SK-N-SH treated with all-trans-retinoic acid at 6 μM for 48 hours (cell line): ENCODE data around the gene TRIM47.

Experiments
- ATAC-seq: fragments of 200-7000 bp; cut with Tn5 transposase; 3 replicates; pipeline ENCODE4 v1.9.1; 2020; ENCODE audit warnings: mild to moderate bottlenecking, moderate library complexity
- BACH2 ChIP-seq: fragments of 250-450 bp; sonication (Bioruptor Pico); IDR thresholded peaks from 2 replicates; pipeline ENCODE4 v1.9.0; 2021; ENCODE audit warnings: mild to moderate bottlenecking, borderline replicate concordance
- CREB5 ChIP-seq: fragments of 250-450 bp; sonication (Bioruptor Pico); IDR thresholded peaks from 2 replicates; pipeline ENCODE4 v1.5.1; 2020; ENCODE audit warnings: low read depth, mild to moderate bottlenecking, moderate library complexity
- CSDC2 ChIP-seq: fragments of 250-450 bp; sonication (Bioruptor Pico); IDR thresholded peaks from 2 replicates; pipeline ENCODE4 v1.5.0; 2020; ENCODE audit warnings: mild to moderate bottlenecking, moderate library complexity
- GLIS3 ChIP-seq: fragments of 250-450 bp; sonication (Bioruptor Pico); IDR thresholded peaks from 2 replicates; pipeline ENCODE4 v1.5.0; 2020; ENCODE audit warnings: mild to moderate bottlenecking, moderate library complexity
- ISL1 ChIP-seq: fragments of 250-450 bp; sonication (Bioruptor Pico); IDR thresholded peaks from 2 replicates; pipeline ENCODE4 v2.1.2; 2022; ENCODE audit warnings: mild to moderate bottlenecking, moderate library complexity
- PATZ1 ChIP-seq: fragments of 250-450 bp; sonication (Bioruptor Pico); IDR thresholded peaks from 2 replicates; pipeline ENCODE4 v1.8.0; 2020; ENCODE audit warnings: mild to moderate bottlenecking, moderate library complexity, borderline replicate concordance
- POU6F1 ChIP-seq: fragments of 250-450 bp; sonication (Bioruptor Pico); IDR thresholded peaks from 2 replicates; pipeline ENCODE4 v1.8.0; 2021; ENCODE audit warnings: low read depth, mild to moderate bottlenecking, moderate library complexity, borderline replicate concordance
- PPARA ChIP-seq: fragments of 250-450 bp; sonication (Bioruptor Pico); IDR thresholded peaks from 2 replicates; pipeline ENCODE4 v1.5.0; 2020; ENCODE audit warnings: mild to moderate bottlenecking, borderline replicate concordance
- RARB ChIP-seq: fragments of 250-450 bp; sonication (Bioruptor Pico); IDR thresholded peaks from 2 replicates; pipeline ENCODE4 v1.8.0; 2021; ENCODE audit warnings: mild to moderate bottlenecking, moderate library complexity
- TCF4 ChIP-seq: fragments of 250-450 bp; sonication (Bioruptor Pico); IDR thresholded peaks from 2 replicates; pipeline ENCODE4 v1.8.0; 2021; ENCODE audit warnings: mild to moderate bottlenecking, moderate library complexity, borderline replicate concordance
- TOX ChIP-seq: fragments of 250-450 bp; sonication (Bioruptor Pico); IDR thresholded peaks from 2 replicates; pipeline ENCODE4 v1.8.0; 2021; ENCODE audit warnings: mild to moderate bottlenecking, moderate library complexity, borderline replicate concordance
- ZC3H10 ChIP-seq: fragments of 250-450 bp; sonication (Bioruptor Pico); IDR thresholded peaks from 2 replicates; pipeline ENCODE4 v1.5.1; 2021; ENCODE audit warnings: mild to moderate bottlenecking, moderate library complexity
- ZNF565 ChIP-seq: fragments of 450-650 bp; formaldehyde crosslinking; conservative IDR thresholded peaks from 2 replicates; pipeline ENCODE4 v1.5.0; 2020; ENCODE audit warnings: low read depth, mild to moderate bottlenecking, moderate library complexity
- ZNF70 ChIP-seq: fragments of 450-650 bp; formaldehyde crosslinking; IDR thresholded peaks from 2 replicates; pipeline ENCODE4 v1.5.0; 2020; ENCODE audit warnings: mild to moderate bottlenecking, moderate library complexity
- ZNF8 ChIP-seq: fragments of 450-650 bp; formaldehyde crosslinking; IDR thresholded peaks from 2 replicates; pipeline ENCODE4 v1.5.0; 2020; ENCODE audit warnings: mild to moderate bottlenecking, moderate library complexity
- TF ChIP-seq, protein P1 (sequence below): fragments of 250-450 bp; sonication (Bioruptor Pico); IDR thresholded peaks from 2 replicates; pipeline ENCODE4 v1.5.1; 2021; ENCODE audit warnings: mild to moderate bottlenecking, moderate library complexity
- TF ChIP-seq, protein P2 (sequence below): fragments of 250-450 bp; sonication (Bioruptor Pico); IDR thresholded peaks from 2 replicates; pipeline ENCODE4 v1.5.0; 2020; ENCODE audit warnings: mild to moderate bottlenecking, moderate library complexity

TRIM47 gene

GRCh38 chr17:75831032-75831571, 47.3 kb downstream of the TRIM47 start:
- ATAC-seq = no peak
- TF ChIP-seq TCF4 (CRISPR knock-in tag) = no peak
- TF ChIP-seq POU6F1 (CRISPR knock-in tag) = no peak
- TF ChIP-seq GLIS3 (CRISPR knock-in tag) = no peak
- TF ChIP-seq ISL1 (CRISPR knock-in tag) = no peak
- TF ChIP-seq CSDC2 (CRISPR knock-in tag) = no peak
- TF ChIP-seq RARB (CRISPR knock-in tag) = no peak
- no peak for TF ChIP-seq ZC3H10 (CRISPR knock-in tag)

DNA sequence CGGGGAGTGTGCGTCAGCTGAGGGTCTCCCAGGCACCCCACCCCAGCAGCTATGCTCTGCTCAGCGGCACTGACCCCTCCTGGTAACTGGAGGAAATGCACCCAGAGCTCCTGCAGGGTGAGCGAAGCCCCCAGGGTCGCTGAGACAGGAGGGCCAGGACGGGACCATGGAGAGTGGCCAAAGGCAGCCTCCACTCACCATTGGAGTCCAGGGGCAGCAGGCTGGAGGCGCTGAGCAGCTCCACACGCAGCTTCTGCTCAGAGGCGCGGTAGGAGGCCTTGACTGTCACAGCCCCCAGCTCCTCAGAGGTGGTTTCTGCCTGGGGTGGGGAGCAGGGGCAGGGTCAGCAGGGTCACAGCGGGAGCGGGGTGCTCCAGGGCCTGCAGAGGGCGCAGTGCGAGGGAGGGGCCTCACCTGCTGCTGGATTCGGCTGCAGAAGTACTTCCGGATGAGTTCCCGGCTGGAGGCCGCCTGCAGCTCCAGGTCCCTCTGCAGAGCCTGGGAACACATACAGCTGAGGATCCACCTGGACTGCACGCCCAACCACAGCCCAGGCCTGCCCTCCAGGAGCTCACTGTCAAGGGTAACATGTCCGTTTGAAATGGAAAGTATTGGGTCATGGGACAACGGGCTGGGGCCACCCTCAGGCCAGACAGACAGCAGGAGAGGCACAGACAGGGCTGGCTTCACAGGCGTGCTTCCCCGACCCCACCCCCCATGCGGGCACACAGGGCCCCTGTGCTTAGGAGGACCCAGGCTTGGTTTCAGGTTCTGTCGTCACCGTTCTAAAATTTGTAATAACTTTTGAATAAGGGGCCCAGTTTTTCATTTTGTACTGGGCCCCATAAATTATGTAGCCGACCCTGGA, 48.0 kb downstream of the TRIM47 start:
- TF ChIP-seq RARB (CRISPR knock-in tag) (no peak), TCF4 (CRISPR knock-in tag) (no peak), POU6F1 (CRISPR knock-in tag) (no peak), ZNF565 (no peak), PPARA (no peak), BACH2 (CRISPR knock-in tag) (no peak), ZNF70 (no peak), GLIS3 (CRISPR knock-in tag) (no peak), CSDC2 (CRISPR knock-in tag) (no peak), TOX (no peak), ISL1 (CRISPR knock-in tag) (no peak), ZNF8 (CRISPR knock-in tag) (no peak), CREB5 (CRISPR knock-in tag) (no peak), PATZ1 (CRISPR knock-in tag) (no peak)
- TF ChIP-seq, protein P1, sequence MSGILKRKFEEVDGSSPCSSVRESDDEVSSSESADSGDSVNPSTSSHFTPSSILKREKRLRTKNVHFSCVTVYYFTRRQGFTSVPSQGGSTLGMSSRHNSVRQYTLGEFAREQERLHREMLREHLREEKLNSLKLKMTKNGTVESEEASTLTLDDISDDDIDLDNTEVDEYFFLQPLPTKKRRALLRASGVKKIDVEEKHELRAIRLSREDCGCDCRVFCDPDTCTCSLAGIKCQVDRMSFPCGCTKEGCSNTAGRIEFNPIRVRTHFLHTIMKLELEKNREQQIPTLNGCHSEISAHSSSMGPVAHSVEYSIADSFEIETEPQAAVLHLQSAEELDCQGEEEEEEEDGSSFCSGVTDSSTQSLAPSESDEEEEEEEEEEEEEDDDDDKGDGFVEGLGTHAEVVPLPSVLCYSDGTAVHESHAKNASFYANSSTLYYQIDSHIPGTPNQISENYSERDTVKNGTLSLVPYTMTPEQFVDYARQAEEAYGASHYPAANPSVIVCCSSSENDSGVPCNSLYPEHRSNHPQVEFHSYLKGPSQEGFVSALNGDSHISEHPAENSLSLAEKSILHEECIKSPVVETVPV (CRISPR knock-in tag) = no peak
- TF ChIP-seq, protein P2, sequence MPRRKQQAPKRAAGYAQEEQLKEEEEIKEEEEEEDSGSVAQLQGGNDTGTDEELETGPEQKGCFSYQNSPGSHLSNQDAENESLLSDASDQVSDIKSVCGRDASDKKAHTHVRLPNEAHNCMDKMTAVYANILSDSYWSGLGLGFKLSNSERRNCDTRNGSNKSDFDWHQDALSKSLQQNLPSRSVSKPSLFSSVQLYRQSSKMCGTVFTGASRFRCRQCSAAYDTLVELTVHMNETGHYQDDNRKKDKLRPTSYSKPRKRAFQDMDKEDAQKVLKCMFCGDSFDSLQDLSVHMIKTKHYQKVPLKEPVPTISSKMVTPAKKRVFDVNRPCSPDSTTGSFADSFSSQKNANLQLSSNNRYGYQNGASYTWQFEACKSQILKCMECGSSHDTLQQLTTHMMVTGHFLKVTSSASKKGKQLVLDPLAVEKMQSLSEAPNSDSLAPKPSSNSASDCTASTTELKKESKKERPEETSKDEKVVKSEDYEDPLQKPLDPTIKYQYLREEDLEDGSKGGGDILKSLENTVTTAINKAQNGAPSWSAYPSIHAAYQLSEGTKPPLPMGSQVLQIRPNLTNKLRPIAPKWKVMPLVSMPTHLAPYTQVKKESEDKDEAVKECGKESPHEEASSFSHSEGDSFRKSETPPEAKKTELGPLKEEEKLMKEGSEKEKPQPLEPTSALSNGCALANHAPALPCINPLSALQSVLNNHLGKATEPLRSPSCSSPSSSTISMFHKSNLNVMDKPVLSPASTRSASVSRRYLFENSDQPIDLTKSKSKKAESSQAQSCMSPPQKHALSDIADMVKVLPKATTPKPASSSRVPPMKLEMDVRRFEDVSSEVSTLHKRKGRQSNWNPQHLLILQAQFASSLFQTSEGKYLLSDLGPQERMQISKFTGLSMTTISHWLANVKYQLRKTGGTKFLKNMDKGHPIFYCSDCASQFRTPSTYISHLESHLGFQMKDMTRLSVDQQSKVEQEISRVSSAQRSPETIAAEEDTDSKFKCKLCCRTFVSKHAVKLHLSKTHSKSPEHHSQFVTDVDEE (CRISPR knock-in tag) = no peak
- ATAC-seq = no peak

- TF ChIP-seq TCF4 (CRISPR knock-in tag) (no peak), BACH2 (CRISPR knock-in tag) (no peak), CREB5 (CRISPR knock-in tag) (no peak), TOX (no peak)
- ATAC-seq = no peak
Measured at GRCh38 chr17:75829747-75830146, 48.6 kb downstream of the TRIM47 start.
